Measurements from ENCODE around the gene MICB.
"Not testable (repeated sequence)": the region's sequence is repeated elsewhere in the genome, so short reads cannot be mapped to it uniquely, and the experiment has no call there.

The MICB gene

GRCh38 chr6:31497531-31498476, at the start of gene MICB:
TSS of gene MICB (plus strand) at chr6:31498145. CDS start at chr6:31498194, 49 bp downstream.
- peak; percentile 31 for DNase-seq (ENCODE audit: low spot score)
- no peak for FAIRE-seq

GRCh38 chr6:31450751-31451150, 47.2 kb upstream of the MICB start:
- FAIRE-seq (no peak), DNase-seq (ENCODE audit: low spot score) (no peak)

GRCh38 chr6:31452859-31453258, 45.1 kb upstream of the MICB start:
- DNase-seq (ENCODE audit: low spot score) (no peak), FAIRE-seq (no peak)

GRCh38 chr6:31453259-31453658, 44.7 kb upstream of the MICB start:
- no peak for FAIRE-seq

GRCh38 chr6:31459864-31460263, 38.1 kb upstream of the MICB start:
- DNase-seq (ENCODE audit: low spot score); FAIRE-seq: not testable (repeated sequence)

More at GRCh38 chr6:31453259-31453658, 44.7 kb upstream of the MICB start:
- DNase-seq (ENCODE audit: low spot score) = no peak

- no peak for FAIRE-seq
- DNase-seq (ENCODE audit: low spot score) = no peak
Measured at GRCh38 chr6:31460361-31461025, 37.5 kb upstream of the MICB start.

GRCh38 chr6:31462026-31462963, 35.6 kb upstream of the MICB start:
- no peak for DNase-seq (ENCODE audit: low spot score)
- no peak for FAIRE-seq

GRCh38 chr6:31462964-31463870, 34.7 kb upstream of the MICB start:
- DNase-seq (ENCODE audit: low spot score) (peak; percentile 29), FAIRE-seq (no peak)

GRCh38 chr6:31464252-31465184, 33.4 kb upstream of the MICB start:
- DNase-seq (ENCODE audit: low spot score) (no peak), FAIRE-seq (no peak)

GRCh38 chr6:31465185-31465536, 32.8 kb upstream of the MICB start:
- DNase-seq (ENCODE audit: low spot score) = no peak
- no peak for FAIRE-seq

- no peak for FAIRE-seq
- DNase-seq (ENCODE audit: low spot score) = no peak
Measured at GRCh38 chr6:31465718-31466117, 32.2 kb upstream of the MICB start.

- FAIRE-seq (no peak), DNase-seq (ENCODE audit: low spot score) (no peak)
Measured at GRCh38 chr6:31466466-31466865, 31.5 kb upstream of the MICB start.

GRCh38 chr6:31467151-31467550, 30.8 kb upstream of the MICB start:
- FAIRE-seq = no peak
- DNase-seq (ENCODE audit: low spot score) = no peak

GRCh38 chr6:31468311-31468710, 29.6 kb upstream of the MICB start:
- DNase-seq (ENCODE audit: low spot score) (no peak), FAIRE-seq (no peak)

- no peak for DNase-seq (ENCODE audit: low spot score)
- no peak for FAIRE-seq
Measured at GRCh38 chr6:31470801-31471200, 27.1 kb upstream of the MICB start.

GRCh38 chr6:31471711-31472110, 26.2 kb upstream of the MICB start:
- FAIRE-seq (no peak), DNase-seq (ENCODE audit: low spot score) (no peak)

- no peak for FAIRE-seq
- no peak for DNase-seq (ENCODE audit: low spot score)
Measured at GRCh38 chr6:31472259-31472658, 25.7 kb upstream of the MICB start.

GRCh38 chr6:31473244-31473643, 24.7 kb upstream of the MICB start:
- FAIRE-seq = no peak
- no peak for DNase-seq (ENCODE audit: low spot score)

All from RCC 7860 (cell line).